ENCODE data around the gene ENTHD1. TPM values are rescaled to one million over a fixed set of nuclear protein-coding genes. Genes with fewer than 3 reads are reported as not detected.

The ENTHD1 gene
- total and polyA plus RNA-seq, 9 of the 15 experiments (the other 6 are each of a cell fraction or from before 2014, with no cell fraction given): 0.13 to 0.98 (median 0.35) TPM

- TF ChIP-seq SAFB2 (IDR thresholded peaks at IDR 0.05; ENCODE audit: borderline replicate concordance, low read depth, low read length, severe bottlenecking) (no peak), BMI1 (IDR thresholded peaks at IDR 0.05; ENCODE audit: low read length) (no peak), STAT5B (CRISPR knock-in tag; IDR thresholded peaks at IDR 0.05) (no peak), TBL1XR1 (IDR thresholded peaks at IDR 0.05; ENCODE audit: low read length in 2 of 2) (peak; percentile 58 to 89; a peak in 3 of 4 replicates), MNT (conservative IDR thresholded peaks at IDR 0.05) (no peak; a peak in 1 of 4 replicates), HMBOX1 (IDR thresholded peaks at IDR 0.05) (0 out of 2 replicates have a peak, but pooled peaks have one; percentile 13), NCOA1 (IDR thresholded peaks at IDR 0.05; ENCODE audit: low read depth) (peak; percentile 96), ZNF143 (CRISPR knock-in tag; IDR thresholded peaks at IDR 0.05) (no peak), HCFC1 (IDR thresholded peaks at IDR 0.05; ENCODE audit: low read depth, low read length) (no peak), ZNF224 (CRISPR knock-in tag; IDR thresholded peaks at IDR 0.05) (no peak), NFIC (IDR thresholded peaks at IDR 0.05) (peak; percentile 59; the same call in 1 of the 2 replicates), SREBF1 (IDR thresholded peaks at IDR 0.05; ENCODE audit: borderline replicate concordance, low read depth, low read length) (no peak), ILK (tag; IDR thresholded peaks at IDR 0.05; ENCODE audit: borderline replicate concordance, low read depth) (no peak), ZNF785 (CRISPR knock-in tag; IDR thresholded peaks at IDR 0.05) (no peak), DDX20 (tag; IDR thresholded peaks at IDR 0.05; ENCODE audit: low read depth) (no peak), IRF2 (CRISPR knock-in tag; IDR thresholded peaks at IDR 0.05) (no peak), VEZF1 (CRISPR knock-in tag; IDR thresholded peaks at IDR 0.05) (peak; percentile 54; the same call in 1 of the 2 replicates), ZNF444 (CRISPR knock-in tag; IDR thresholded peaks at IDR 0.05) (no peak), KDM4B (IDR thresholded peaks at IDR 0.05; ENCODE audit: borderline replicate concordance in 2 of 2, low read depth in 1 of 2) (no peak), TOE1 (IDR thresholded peaks at IDR 0.05; ENCODE audit: borderline replicate concordance) (peak; percentile 31; the same call in 1 of the 2 replicates), TOE1 (CRISPR knock-in tag; IDR thresholded peaks at IDR 0.05; ENCODE audit: borderline replicate concordance, low read depth) (no peak), ZNF699 (CRISPR knock-in tag; IDR thresholded peaks at IDR 0.05; ENCODE audit: insufficient replicate concordance) (no peak), GABPB1 (CRISPR knock-in tag; IDR thresholded peaks at IDR 0.05) (no peak)
- TF ChIP-seq, protein P1, sequence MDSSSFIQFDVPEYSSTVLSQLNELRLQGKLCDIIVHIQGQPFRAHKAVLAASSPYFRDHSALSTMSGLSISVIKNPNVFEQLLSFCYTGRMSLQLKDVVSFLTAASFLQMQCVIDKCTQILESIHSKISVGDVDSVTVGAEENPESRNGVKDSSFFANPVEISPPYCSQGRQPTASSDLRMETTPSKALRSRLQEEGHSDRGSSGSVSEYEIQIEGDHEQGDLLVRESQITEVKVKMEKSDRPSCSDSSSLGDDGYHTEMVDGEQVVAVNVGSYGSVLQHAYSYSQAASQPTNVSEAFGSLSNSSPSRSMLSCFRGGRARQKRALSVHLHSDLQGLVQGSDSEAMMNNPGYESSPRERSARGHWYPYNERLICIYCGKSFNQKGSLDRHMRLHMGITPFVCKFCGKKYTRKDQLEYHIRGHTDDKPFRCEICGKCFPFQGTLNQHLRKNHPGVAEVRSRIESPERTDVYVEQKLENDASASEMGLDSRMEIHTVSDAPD (CRISPR knock-in tag; IDR thresholded peaks at IDR 0.05): no peak
Measured at GRCh38 chr22:39920134-39920743, 26.7 kb upstream of the ENTHD1 start (continued).

Data from K562 (cell line).